Spinal cord (tissue), 10 donors: Measurements from ENCODE around the gene EHMT1. TPM values are rescaled to one million over a fixed set of nuclear protein-coding genes. Genes with fewer than 3 reads are reported as not detected.
A peak's percentile ranks its signal among the peaks of the same experiment; 100 is the strongest.

Source experiments
- DNase-seq, 6 donors: peaks; one replicate each; pipeline versions ENCODE4 v3.0.0 to v3.0.0-alpha.2; 2013 to 2015; ENCODE audit warnings: low spot score in 6 of 6, low read depth in 4 of 6
- H3K27ac ChIP-seq: one replicate; pipeline ENCODE4 v1.5.1; 2013; ENCODE audit warnings: low read depth, low read length, control low read depth
- H3K27me3 ChIP-seq: one replicate; pipeline ENCODE4 v1.6.1; 2013; ENCODE audit warnings: low read length; ENCODE audit not compliant: control insufficient read depth, insufficient read depth
- H3K36me3 ChIP-seq: one replicate; pipeline ENCODE4 v1.6.1; 2013; ENCODE audit warnings: low read length; ENCODE audit not compliant: control insufficient read depth, insufficient read depth
- H3K4me1 ChIP-seq: one replicate; pipeline ENCODE4 v1.6.1; 2013; ENCODE audit warnings: low read length; ENCODE audit not compliant: control insufficient read depth, insufficient read depth
- H3K4me3 ChIP-seq: one replicate; pipeline ENCODE4 v1.5.1; 2013; ENCODE audit warnings: low read depth, low read length, control low read depth
- H3K9me3 ChIP-seq: one replicate; pipeline ENCODE4 v1.6.1; 2013; ENCODE audit warnings: low read length; ENCODE audit not compliant: control insufficient read depth, insufficient read depth
- WGBS: methylation state at CpG from one replicate; pipeline ENCODE4 v1.1.5; 2013; ENCODE audit warnings: missing lambda C conversion rate; ENCODE audit not compliant: insufficient coverage; 5-methylcytosine and 5-hydroxymethylcytosine counted together
- polyA plus RNA-seq, 2 donors: library from polyadenylated mRNA; unstranded; fragments of 120-200 nt; gene quantifications; one replicate each; pipeline ENCODE4 v1.2.1, GENCODE V29; 2013; ENCODE audit not compliant: insufficient read length in 2 of 2
- total RNA-seq, 2 donors: library from RNA; depleted of rRNA in 1 of 2; stranded (reverse); fragments of 120-200 nt in 1 of 2; fragments of >200 nt in 1 of 2; gene quantifications; one replicate each; pipeline versions ENCODE4 v1.2.3 to v1.2.4, GENCODE V29; 2013 to 2014
- donor health status: healthy.

The EHMT1 gene
- total and polyA plus RNA-seq, 4 donors: 35.8 to 86.2 (median 57.1) TPM

GRCh38 chr9:137749511-137749910 is 130.7 kb downstream of the EHMT1 start:
- peaks cover 50% of the 10 kb centered on the region for H3K36me3 ChIP-seq
- peak in 1 of 6 donors; percentile 18 for DNase-seq
- H3K27me3 ChIP-seq: no peaks in the 10 kb centered on the region
- 59% methylated on average over 4 of the region's 4 CpGs for WGBS
- peaks cover 23% of the 10 kb centered on the region for H3K4me1 ChIP-seq
- H3K27ac ChIP-seq: no peak overlapping the region
- H3K9me3 ChIP-seq: no peaks in the 10 kb centered on the region
- H3K4me3 ChIP-seq: no peak overlapping the region

GRCh38 chr9:137750007-137750406 is 131.2 kb downstream of the EHMT1 start:
- DNase-seq: no peak
- Histone ChIP-seq H3K9me3 (no peaks in the 10 kb centered on the region), H3K4me1 (peaks cover 23% of the 10 kb centered on the region), H3K27me3 (no peaks in the 10 kb centered on the region), H3K4me3 (no peak overlapping the region), H3K27ac (no peak overlapping the region), H3K36me3 (peaks cover 51% of the 10 kb centered on the region)
- WGBS: no CpG with 5 or more reads among the region's 3 CpGs

GRCh38 chr9:137750566-137750965 is 131.8 kb downstream of the EHMT1 start:
- no peak overlapping the region for H3K27ac ChIP-seq
- peaks cover 53% of the 10 kb centered on the region for H3K36me3 ChIP-seq
- H3K9me3 ChIP-seq: peaks cover 2% of the 10 kb centered on the region
- H3K4me1 ChIP-seq: peaks cover 23% of the 10 kb centered on the region
- 41% methylated on average over 10 of the region's 10 CpGs for WGBS
- H3K4me3 ChIP-seq: no peak overlapping the region
- no peaks in the 10 kb centered on the region for H3K27me3 ChIP-seq
- no peak for DNase-seq

- peaks cover 2% of the 10 kb centered on the region for H3K9me3 ChIP-seq
- DNase-seq: no peak
- no peak overlapping the region for H3K27ac ChIP-seq
- peaks cover 50% of the 10 kb centered on the region for H3K36me3 ChIP-seq
- no peak overlapping the region for H3K4me3 ChIP-seq
- 80% methylated on average over 2 of the region's 5 CpGs for WGBS
- peaks cover 23% of the 10 kb centered on the region for H3K4me1 ChIP-seq
- H3K27me3 ChIP-seq: no peaks in the 10 kb centered on the region
Observed at GRCh38 chr9:137751616-137752015, 132.8 kb downstream of the EHMT1 start.

DNA sequence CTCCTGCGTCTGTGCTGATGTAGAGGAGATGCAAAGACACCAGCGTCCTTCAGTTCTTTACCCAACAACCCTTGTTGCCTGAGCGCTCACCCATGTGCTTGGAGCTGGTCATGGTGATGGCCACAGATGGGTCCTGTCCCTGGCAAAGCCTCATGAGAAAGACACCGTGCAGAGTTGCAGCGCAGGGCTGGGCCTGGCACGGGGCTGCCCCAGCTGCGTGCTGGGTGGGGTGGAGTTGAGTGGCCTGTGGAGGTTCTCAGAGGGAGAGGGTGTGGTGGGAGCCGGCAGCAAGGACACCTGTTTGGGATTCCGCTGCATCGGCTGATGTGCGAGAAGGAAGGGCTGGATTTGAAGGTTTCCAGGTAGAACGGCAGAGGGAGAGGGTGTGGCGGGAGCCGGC is 133.6 kb downstream of the EHMT1 start:
- Histone ChIP-seq H3K4me1 (peaks cover 23% of the 10 kb centered on the region), H3K9me3 (peaks cover 2% of the 10 kb centered on the region), H3K27me3 (no peaks in the 10 kb centered on the region), H3K36me3 (peaks cover 55% of the 10 kb centered on the region), H3K4me3 (no peak overlapping the region), H3K27ac (no peak overlapping the region)
- over 99% methylated on average over 13 of the region's 14 CpGs for WGBS
- no peak for DNase-seq

DNA sequence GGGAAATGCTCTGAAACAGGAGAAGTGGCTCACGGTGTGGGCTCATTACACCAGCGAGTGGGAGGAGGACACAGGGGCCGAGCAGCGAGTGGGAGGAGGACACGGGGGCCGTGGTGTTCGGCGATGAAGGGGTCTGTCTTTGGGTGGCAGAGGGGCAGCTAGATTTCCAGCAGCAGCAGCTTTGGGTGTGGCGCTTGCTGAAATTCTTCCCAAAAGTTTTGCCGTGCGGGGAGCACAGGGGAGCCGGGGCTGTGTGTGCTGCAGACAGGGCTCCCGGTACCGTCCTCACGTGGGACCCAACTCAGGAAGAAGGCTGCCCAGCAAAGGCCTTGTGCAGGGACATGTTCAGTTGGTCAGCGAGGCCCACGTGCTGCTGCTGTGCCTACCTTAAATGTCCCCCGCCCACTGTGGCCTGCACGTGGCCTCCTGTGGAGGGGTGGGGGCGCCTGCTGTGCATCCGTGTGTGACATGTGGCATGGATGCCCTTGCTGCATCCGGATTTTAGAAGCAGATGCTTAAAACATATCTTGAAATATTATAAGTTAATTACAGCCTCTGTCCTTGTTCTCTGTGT is 134.5 kb downstream of the EHMT1 start:
- Histone ChIP-seq H3K4me1 (peaks cover 21% of the 10 kb centered on the region), H3K36me3 (peaks cover 62% of the 10 kb centered on the region), H3K9me3 (peaks cover 2% of the 10 kb centered on the region), H3K27me3 (no peaks in the 10 kb centered on the region), H3K4me3 (no peak overlapping the region), H3K27ac (no peak overlapping the region)
- DNase-seq: no peak
- WGBS: 96% methylated on average over 20 of the region's 22 CpGs

- no peaks in the 10 kb centered on the region for H3K27me3 ChIP-seq
- H3K4me1 ChIP-seq: peaks cover 7% of the 10 kb centered on the region
- no peak for DNase-seq
- H3K9me3 ChIP-seq: peaks cover 2% of the 10 kb centered on the region
- no peak overlapping the region for H3K4me3 ChIP-seq
- H3K36me3 ChIP-seq: peaks cover 78% of the 10 kb centered on the region
- H3K27ac ChIP-seq: no peak overlapping the region
- WGBS: 95% methylated on average over 3 of the region's 7 CpGs
Observed at GRCh38 chr9:137755261-137755927, 136.6 kb downstream of the EHMT1 start.

DNA sequence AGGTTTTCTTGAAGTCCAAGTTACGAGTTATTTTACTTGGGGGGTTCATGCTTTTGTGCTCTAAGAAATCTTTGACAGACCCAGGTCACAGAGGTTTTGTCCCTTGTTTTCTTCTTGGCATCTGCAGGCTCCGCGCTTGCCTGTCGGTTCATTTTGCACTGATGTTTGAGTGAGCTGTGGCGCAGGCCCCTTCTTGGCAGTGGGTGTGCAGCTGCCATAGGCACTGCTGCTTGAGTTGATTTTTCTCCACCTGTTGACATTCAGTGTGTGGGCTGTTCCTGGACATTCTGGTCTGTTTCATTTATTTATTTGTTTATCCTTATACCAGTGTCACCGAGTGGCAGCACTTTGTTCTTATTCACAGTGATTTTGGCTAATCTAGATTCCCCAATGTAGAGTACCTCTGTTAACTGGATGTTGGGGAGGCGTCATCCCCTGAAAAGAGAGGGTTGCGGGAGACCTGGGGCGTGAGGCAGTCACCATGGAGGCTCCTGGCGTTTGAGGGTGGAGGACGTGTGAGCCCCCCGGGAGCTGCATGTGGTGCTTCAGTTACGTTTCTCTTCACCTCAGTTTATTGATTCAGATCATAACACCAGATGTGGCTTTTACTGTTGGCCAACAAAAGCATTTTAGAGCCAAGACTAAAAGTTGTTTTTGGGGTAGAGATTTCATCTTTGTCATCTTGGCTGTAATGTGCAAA is 137.4 kb downstream of the EHMT1 start:
- H3K27me3 ChIP-seq: no peaks in the 10 kb centered on the region
- peaks cover 79% of the 10 kb centered on the region for H3K36me3 ChIP-seq
- H3K27ac ChIP-seq: no peak overlapping the region
- no peak overlapping the region for H3K4me3 ChIP-seq
- 86% methylated on average over 9 of the region's 13 CpGs for WGBS
- peaks cover 2% of the 10 kb centered on the region for H3K9me3 ChIP-seq
- H3K4me1 ChIP-seq: peaks cover 2% of the 10 kb centered on the region
- peak in 1 of 6 donors; percentile 32 for DNase-seq

DNA sequence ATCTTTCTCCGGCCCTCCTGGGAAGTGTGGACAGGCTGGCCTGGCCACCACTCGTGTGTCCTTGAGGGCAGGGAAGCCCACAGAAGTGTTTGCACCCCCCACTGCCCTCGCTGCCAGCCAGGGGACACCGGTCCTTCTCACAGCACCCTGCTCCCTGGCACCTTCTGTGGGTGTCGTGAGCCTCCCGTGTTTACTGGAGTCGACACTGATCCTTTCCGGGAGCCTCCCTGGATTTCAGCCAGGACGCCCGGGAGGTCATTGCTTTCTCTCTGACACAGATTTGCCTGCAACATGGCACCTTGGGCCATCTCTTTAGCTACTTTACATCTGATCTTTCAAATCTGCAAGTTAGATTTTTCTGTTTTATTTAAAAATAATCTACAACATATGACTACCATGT is 138.3 kb downstream of the EHMT1 start:
- peaks cover 4% of the 10 kb centered on the region for H3K4me1 ChIP-seq
- peaks cover 2% of the 10 kb centered on the region for H3K9me3 ChIP-seq
- DNase-seq: no peak
- WGBS: 89% methylated on average over 8 of the region's 10 CpGs
- H3K4me3 ChIP-seq: no peak overlapping the region
- no peak overlapping the region for H3K27ac ChIP-seq
- H3K36me3 ChIP-seq: peaks cover 75% of the 10 kb centered on the region
- no peaks in the 10 kb centered on the region for H3K27me3 ChIP-seq
